Keratinocyte (primary cell): Measurements from ENCODE around the gene INAVA.
"Not testable (repeated sequence)": the region's sequence is repeated elsewhere in the genome, so short reads cannot be mapped to it uniquely, and the experiment has no call there.

ENCODE experiments used
- EZH2 ChIP-seq: IDR thresholded peaks from one replicate; pipeline ENCODE4 v1.6.1; 2012; ENCODE audit warnings: inconsistent platforms, mild to moderate bottlenecking, low read length, moderate library complexity
- TF ChIP-seq, protein P1 (sequence below), 3 experiments: IDR thresholded peaks in 1 of 3; conservative IDR thresholded peaks in 1 of 3; optimal IDR thresholded peaks in 1 of 3; 2 replicates in 2 of 3; 3 replicates in 1 of 3; pipeline versions ENCODE3 to v1.5.1; 2011; ENCODE audit warnings: low read length in 3 of 3, mild to moderate bottlenecking in 3 of 3, moderate library complexity in 2 of 3, control low read depth in 1 of 3, inconsistent platforms in 1 of 3; ENCODE audit not compliant: insufficient read depth in 2 of 3; ENCODE audit errors: extremely low read depth in 1 of 3

DNA sequence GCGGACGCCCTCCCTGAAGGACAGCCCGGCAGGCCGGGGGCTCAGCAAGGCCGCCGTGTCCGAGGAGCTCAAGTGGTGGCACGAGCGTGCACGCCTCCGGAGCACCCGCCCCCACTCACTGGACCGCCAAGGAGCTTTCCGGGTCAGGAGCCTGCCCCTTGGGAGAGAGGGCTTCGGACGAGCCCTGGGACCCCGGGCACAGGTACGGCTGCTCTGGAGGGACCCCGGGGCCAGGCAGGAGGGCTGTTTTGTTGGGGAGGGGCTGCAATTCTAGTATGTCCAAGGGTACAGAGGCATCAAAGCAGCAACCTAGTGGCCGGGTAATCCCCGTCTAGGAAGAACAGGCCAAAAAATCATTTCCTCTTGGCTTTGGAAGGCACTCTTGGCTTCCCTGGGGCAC lies 17.2 kb downstream of the INAVA start:
- TF ChIP-seq, protein P1, sequence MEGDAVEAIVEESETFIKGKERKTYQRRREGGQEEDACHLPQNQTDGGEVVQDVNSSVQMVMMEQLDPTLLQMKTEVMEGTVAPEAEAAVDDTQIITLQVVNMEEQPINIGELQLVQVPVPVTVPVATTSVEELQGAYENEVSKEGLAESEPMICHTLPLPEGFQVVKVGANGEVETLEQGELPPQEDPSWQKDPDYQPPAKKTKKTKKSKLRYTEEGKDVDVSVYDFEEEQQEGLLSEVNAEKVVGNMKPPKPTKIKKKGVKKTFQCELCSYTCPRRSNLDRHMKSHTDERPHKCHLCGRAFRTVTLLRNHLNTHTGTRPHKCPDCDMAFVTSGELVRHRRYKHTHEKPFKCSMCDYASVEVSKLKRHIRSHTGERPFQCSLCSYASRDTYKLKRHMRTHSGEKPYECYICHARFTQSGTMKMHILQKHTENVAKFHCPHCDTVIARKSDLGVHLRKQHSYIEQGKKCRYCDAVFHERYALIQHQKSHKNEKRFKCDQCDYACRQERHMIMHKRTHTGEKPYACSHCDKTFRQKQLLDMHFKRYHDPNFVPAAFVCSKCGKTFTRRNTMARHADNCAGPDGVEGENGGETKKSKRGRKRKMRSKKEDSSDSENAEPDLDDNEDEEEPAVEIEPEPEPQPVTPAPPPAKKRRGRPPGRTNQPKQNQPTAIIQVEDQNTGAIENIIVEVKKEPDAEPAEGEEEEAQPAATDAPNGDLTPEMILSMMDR (optimal IDR thresholded peaks at IDR 0.05 in 1 of 3, IDR thresholded peaks at IDR 0.05 in 1 of 3, conservative IDR thresholded peaks at IDR 0.05 in 1 of 3; ENCODE audit: extremely low read depth in 1 of 3, insufficient read depth in 2 of 3, low read length in 3 of 3) = not testable (repeated sequence)
- not testable (repeated sequence) for TF ChIP-seq EZH2
